ENCODE data around the gene POLE. TPM values are rescaled to one million over a fixed set of nuclear protein-coding genes. Genes with fewer than 3 reads are reported as not detected.

Gene POLE
- total RNA-seq, 1 donor from 2014 or later: 154 TPM

DNA sequence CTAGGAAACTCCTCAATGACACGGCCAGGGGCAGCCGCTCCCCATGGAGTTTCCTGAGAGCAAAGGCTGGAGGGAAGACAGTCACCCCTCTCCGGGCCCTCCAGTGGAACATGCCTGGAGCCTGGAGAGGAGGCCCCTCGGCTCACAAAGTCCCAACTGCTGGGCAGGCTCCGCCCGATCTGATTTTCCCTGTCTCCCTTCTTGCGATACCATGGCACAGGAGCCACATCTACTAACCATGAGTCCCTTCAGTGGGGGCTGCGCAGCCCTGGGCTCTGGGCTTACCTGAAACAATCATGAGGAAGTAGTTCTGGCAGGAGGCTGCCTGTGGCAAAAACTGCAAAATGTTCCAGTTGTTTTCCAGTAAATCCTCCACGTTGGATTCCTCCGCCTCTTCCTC, 53.2 kb downstream of the POLE start:
- intact Hi-C loops (cut with micrococcal nuclease): no loop called here

DNA sequence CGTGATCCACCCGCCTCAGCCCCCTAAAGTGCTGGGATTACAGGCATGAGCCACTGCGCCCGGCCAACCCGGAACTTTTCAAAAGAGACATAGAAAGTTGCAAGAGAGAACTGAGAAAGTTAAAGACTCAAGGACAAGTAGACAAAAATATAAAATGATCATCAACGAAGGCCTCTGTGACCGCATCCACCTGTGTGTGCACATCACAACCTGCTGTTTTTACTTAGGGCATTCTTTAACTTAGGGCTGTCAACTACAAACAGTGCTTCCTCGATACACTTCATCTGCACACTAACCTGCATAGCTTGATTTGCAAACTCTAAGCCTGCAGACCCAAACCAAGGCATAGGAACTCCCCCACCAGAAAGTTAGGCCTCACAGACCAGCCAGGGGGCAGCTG, 53.7 kb downstream of the POLE start:
- intact Hi-C loops (cut with micrococcal nuclease): no loop called here

DNA sequence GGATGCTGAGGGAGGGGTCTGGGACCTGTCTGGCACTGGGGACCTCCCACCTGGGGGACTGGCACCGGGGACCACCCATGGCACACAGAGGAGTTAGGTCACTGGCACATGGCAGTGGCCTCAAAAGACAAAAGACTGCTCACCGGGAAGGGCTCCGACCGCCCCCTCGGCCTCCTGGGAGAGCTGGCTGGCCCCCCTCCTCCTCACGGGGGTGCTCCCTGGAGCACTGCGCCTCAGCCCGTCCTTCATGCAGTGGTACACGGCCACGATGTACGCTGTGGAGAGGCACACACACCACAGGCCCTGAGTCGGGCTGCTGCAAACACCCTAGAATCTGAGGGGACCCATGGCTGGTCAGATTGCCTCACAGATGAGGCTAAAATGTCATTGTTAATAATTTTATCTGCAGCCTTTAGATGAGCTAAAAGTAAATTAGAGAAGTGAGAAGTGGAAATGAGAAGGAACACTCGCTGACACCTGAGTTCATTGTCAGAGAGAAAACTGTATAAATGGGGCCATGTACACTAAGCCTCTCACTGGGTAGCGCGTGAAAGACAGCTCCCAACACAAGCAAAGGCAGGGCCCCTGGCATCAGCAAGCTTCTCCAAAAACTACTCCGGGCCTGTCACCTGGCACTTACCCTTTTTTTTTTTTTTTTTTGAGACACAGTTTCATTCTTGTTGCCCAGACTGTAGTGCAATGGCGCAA, 54.5 kb downstream of the POLE start:
- intact Hi-C loops (cut with micrococcal nuclease): no loop called here

DNA sequence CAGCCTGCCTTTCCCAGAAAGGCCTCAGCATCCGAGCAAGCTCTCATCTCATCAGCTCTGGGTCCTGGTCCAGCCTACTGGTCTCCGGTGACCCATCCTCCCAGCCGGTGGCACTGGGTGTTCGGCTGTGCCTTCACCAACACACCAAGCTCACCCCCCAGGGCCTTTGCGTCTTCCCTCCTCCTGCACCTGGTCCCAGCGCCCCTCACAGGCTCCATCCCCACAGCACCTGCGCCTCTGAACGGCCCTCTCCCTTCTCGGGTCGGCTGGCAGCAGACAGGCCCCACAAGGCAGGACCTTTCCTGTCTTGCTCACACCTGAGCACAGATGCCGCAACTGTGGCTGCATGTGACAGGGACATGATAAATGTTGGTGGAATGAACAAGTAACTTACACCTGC, 55.5 kb downstream of the POLE start:
- intact Hi-C loops (cut with micrococcal nuclease): no loop called here

DNA sequence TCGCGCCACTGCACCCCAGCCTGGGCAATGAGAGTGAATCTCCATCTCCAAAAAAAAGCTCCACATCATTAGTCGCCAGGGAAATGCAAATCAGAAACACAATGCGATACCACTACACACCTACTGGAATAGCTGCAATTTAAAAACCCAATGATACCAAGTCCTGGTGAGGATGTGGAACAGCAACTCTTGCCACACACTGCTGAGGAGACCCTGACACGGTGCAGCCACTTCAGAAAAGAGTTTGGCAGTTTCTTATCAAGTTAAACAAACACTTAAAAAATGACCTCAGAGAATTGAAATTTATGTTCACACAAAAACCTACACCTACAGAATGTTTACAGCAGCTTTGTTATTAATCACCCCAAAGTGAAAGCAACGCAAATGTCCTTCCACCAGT, 56.5 kb downstream of the POLE start:
- intact Hi-C loops (cut with micrococcal nuclease): no loop called here

DNA sequence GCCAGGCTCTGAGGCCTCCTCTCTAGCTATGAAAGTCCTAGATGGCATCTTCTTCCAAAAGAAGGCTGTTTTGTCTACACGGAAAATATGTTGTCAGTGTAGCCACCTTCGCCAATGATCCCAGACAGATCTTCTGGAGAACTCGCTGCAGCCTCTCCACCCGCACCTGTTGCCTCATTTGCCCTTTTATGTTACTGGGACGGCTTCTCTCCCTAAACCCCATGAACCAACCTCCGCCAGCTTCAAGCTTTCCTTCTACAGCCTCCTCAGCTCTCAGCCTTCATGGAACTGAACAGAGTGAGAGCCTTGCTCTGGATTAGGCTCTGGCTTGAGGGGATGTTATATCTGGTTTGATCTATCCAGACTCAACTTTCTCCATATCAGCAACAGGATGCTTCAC, 57.8 kb downstream of the POLE start:
- intact Hi-C loops (cut with micrococcal nuclease): no loop called here

DNA sequence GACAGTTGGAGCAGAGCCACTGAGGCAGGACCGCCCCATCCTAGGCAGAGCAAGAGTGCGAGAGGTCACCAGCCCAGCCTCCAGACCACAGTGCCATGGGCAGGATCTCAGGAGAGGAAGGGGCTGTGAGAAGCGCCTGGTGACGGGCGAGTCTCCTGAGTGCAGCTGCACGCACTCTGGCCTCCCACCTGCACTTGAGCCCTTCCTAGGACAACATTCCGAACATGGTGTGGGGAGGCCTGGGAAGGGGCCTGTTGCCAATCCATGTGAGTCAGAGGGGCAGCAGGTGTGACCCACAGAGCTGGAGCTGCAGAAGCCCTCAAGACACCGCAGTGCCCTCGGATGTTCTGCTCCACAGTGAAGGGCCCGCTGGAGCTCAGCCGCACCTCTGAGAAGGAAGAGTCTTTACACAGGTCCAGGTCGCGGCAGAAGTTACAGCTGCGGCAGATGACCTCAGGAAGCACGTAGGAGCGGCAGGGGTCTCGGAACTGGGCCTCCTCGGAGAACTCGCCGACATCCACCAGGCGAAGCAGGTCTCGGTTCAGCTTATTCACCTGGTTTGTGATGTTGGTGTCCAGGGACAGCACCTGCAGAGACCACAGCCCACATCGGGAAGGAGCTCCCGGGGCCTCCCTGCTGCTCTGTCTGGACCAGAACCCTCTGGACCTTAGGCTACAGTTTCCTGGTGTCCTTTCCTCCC, 61.3 kb downstream of the POLE start:
- intact Hi-C loops (cut with micrococcal nuclease): no loop called here

DNA sequence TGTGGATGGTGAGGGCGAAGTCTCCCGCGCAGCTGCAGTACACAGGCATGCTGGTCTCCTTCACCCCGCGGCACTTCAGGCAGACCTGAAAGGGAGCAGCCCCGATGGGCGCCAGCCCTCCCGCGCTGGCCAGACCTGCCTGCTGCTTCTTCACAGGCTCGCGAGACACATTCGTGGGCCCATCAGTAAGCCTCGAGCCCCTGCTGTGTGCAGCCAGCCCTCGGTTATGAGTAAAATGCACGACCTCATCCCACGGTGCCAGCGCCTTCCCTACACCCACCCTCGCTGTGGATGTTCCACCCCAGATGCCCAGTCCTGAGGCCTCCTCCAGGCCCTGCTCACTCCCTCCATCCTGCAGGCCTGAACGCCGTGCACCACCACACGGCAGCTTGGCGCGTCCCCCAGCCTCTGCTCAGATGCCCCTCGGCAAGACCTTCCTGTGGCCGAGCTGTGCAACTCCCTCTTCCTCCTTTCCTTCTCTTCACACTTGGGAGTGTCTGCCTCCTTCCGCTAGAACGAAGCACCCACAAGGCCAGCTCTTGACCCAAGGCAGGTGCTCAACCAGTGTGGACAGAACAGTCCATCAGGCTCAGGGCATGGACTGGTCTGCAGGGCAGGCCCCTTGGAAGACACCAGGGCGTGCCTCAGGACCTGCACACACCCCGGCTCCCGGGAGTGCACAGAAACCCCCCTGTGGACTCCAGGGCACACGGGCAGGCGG, 62.1 kb downstream of the POLE start:
- intact Hi-C loops (cut with micrococcal nuclease): no loop called here

DNA sequence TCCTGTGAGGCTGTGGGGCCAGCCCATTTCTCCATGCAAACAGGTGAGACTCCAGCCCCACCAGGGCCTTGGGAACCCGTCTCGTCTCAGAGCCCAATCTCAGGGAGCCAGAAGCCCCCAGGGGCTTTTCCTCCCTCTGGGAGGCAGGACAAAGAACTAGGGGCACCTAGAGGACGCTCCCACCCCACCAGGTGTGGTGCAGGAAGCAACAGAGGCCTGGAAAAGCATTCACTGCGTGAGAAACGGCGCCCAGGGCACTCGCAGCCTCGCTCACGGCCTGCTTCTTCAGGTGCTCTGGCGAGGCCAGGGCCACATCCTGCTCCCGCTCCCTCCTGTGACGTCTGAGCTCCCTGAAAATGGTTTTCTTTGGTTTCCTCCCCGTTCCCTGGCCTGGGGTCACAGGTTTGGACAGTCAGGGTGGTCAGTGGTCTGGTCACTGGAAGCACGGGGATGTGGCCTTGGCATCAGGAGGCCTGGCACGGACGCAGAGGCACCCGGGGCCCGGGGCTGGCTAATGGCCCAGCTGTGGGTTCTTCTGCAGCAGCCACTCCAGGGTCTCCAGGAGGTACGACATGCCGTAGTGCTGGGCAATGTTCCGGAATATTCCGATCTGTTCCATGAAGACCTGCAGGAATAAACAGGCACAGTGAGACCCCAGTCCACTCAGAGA, 62.8 kb downstream of the POLE start:
- intact Hi-C loops (cut with micrococcal nuclease): no loop called here

DNA sequence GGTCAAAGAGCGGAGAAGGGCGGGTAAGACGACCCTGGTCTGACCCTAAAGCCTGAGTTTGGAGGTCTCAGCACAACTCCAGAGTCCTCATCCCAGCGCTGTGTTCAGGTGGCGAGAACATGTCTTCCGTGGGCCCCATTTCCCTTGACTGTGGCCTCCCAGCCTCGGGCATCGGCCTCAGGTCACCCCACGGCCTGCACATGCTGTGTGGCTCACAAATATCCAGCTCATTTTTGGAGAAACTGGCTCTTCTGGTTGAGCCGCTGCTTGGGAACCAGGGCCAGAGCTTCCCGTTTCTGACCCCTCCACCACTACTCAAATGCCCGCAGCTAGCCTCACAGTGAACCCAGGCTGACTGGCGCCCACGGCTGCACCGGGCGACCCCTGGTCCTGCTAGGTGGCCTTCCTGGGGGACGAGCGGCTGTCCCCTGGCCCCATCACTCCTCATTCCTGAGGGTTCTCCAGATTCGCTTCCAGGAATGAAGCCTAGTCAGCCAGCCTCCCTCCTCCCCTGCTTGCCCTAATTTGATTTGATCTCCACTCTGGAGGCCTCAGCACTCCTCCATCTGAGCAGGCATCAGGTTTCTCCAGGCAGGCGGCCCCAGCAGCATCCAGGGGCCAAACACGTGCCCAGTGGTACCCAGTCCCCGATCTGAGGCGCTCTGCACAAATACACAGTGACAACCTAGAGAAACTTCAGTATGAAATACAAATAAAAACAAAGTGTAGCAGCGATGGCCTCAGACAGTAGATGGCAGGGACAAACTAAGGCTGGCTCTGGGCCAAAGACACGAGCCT, 63.9 kb downstream of the POLE start:
- intact Hi-C loops (cut with micrococcal nuclease): no loop called here

DNA sequence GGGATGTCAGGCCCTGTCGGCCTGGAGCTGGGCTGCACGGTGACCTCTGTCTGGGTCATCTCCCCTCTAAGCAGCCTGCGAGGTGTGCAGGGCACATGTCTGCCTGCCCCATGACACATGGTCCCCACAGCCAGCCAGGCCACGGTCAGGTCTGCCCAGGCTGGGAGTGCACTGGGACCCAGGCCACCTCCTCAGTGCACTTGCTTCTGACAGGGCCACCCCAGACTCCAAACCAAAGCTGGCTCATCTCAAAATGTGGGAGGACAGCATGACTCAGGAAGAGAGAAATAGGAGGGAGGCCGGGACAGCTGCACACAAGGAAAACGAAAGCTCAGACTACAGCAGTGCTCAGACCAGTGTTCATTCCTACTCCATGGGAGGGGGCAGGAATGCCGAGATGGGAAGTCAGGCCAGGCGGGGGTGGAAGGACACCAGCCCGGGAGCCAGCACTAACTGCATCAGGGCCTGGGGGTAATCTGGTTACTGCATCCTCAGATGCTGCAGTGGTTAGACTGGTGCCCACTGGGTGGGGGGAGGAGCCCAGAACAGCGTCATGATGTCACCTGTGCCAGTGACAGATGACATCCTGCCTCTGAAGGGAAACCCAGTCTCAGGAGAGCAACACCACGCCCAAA, 64.6 kb downstream of the POLE start:
- intact Hi-C loops (cut with micrococcal nuclease): no loop called here

DNA sequence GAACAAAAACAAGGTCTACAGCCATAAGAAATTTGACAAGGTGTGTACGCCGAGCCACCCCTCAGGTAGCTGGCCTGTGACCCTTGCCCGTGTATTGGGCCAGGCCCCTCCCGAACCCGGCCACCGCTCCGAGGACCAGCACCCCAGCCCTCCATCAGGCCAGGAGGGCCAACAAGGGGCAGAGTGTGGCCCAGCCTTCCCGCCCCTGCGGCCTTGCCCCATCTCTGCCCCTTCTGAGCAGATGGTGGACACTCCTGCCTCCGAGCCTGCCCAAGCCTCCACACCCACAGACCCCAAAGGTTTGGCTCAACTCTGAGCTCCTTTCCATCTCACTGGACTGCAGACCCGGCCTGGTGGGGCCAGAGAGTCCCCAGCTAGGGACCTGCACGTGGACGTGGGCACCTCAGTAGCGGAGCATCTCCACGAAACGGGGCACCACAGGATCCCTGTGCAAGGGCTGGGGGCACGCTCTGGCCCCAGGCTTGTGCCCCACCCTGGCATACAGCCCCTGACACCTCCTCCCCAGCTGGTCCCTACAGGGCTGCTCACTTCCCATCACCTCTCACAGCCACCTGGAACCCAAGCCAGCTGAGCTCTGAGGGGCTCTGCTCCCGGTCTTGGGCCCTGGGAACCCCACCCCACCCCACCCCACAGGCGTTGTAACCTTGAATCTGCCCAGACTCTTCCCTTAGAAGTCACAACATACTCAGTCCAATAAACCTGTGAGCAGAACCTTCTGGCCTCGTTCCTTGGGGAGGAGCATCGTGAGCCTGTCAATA, 65.3 kb downstream of the POLE start:
- intact Hi-C loops (cut with micrococcal nuclease): no loop called here

DNA sequence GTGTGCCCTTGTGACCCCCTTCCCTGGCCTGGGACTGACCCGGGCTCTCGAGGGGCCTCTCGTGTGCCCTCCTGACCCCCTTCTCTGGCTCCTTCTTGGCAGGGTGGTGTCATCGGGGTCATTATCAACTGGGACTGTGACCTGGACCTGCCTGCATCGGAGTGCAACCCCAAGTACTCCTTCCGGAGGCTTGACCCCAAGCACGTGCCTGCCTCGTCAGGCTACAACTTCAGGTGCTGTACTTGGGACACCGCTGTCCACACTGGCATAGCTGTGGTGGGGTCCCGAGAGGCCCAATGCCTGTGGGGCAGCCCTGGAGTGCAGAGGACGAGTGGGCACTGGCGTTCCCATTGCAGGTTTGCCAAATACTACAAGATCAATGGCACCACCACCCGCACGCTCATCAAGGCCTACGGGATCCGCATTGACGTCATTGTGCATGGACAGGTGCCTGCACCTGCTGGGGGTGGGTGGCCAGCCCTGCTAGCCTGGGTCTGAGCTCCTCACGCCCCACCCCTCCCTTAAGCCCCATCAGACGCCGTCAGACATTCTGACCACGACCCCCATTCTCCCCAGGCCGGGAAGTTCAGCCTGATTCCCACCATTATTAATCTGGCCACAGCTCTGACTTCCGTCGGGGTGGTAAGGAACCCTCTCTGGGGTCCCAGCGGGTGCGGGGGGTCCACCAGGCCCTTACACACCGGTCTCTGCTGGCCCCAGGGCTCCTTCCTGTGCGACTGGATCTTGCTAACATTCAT, 66.1 kb downstream of the POLE start:
- intact Hi-C loops (cut with micrococcal nuclease): no loop called here

DNA sequence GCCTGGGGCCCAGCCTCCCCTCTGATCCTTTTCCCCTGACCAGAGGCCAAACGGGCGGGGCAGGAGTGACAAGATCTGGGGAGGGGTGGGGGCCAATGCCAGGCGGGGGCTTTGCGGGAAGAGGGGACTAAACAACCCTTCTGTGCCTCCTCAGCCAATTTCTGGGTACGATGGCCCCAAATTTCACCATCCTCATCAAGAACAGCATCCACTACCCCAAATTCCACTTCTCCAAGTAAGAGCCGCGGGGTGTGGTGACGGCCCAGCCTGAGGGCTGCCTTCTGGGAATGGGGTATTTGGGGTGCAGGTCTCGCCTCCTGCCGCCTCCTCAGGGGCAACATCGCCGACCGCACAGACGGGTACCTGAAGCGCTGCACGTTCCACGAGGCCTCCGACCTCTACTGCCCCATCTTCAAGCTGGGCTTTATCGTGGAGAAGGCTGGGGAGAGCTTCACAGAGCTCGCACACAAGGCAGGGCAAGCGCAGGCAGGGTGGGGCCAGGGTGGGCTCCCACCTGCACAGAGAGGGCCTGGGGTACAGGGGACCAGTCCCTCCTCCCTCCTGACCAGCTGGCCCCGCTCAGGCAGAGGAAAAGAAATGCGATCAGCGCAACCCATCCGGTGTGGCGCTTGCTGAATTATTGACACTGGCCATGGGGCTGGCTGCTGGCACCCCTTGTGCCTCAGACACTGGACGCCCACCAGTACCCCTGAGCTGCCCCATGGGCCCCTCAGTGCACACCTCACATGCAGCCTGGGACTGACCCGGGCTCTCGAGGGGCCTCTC, 66.8 kb downstream of the POLE start:
- intact Hi-C loops (cut with micrococcal nuclease): no loop called here

DNA sequence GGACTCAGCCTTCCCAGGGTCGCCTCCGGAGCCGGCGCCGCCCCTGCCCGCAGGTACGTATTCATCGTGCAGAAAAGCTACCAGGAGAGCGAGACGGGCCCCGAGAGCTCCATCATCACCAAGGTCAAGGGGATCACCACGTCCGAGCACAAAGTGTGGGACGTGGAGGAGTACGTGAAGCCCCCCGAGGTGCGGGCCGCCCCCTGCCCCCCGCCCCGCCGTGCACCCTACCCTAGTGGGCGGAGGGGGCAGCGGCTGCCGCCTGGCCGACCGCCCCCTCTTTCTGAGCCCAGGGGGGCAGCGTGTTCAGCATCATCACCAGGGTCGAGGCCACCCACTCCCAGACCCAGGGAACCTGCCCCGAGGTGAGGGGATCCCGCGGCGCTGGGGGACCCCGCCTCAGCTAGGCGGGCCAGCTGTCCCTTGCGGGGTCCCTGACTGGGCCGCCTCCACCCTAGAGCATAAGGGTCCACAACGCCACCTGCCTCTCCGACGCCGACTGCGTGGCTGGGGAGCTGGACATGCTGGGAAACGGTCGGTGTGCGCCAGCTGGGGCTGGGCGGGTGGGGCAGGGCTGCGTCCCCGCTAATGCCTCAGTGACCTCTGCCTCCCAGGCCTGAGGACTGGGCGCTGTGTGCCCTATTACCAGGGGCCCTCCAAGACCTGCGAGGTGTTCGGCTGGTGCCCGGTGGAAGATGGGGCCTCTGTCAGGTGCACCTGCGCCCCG, 67.6 kb downstream of the POLE start:
- intact Hi-C loops (cut with micrococcal nuclease): no loop called here

DNA sequence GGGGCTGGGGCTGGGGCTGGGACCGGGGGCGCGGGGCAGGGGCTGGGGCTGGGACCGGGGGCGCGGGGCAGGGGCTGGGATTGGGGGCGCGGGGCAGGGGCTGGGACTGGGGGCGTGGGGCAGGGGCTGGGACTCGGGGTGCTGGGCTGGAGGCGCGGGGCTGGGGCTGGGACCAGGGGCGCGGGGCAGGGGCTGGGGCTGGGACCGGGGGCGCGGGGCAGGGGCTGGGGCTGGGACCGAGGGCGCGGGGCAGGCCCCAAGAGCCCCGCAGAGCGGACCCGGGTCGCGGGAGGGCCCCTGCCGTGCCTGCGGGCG, 68.1 kb downstream of the POLE start:
- intact Hi-C loops (cut with micrococcal nuclease): no loop called here

DNA sequence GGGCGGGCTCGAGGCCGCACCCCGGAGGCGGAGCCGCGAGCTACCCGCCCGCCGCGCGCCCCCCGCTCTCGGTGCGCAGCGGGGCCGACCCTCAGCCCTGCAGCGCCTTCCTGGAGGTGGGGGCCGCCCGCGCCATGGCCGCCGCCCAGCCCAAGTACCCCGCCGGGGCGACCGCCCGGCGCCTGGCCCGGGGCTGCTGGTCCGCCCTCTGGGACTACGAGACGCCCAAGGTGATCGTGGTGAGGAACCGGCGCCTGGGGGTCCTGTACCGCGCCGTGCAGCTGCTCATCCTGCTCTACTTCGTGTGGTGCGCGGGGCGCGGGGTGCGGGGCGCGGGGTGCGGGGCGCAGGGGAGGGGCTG, 68.5 kb downstream of the POLE start, which contains the start of gene P2RX2:
TSS of gene P2RX2 (plus strand) at position 94 of the 361 bp plus-strand sequence. CDS start at position 135, 41 bp downstream.
- intact Hi-C loops (cut with micrococcal nuclease): no loop called here

Measured in T-helper 2 cell treated with Interferon-gamma antibody and Interleukin-4, amounts not matched to agents 100 ng/mL and 5 ng/mL, for 36 hours (primary cell).